T-helper 2 cell (primary cell): ENCODE measurements around the gene ARAP3.
A peak's percentile ranks its signal among the peaks of the same experiment; 100 is the strongest.
"Not testable (repeated sequence)": the region's sequence is repeated elsewhere in the genome, so short reads cannot be mapped to it uniquely, and the experiment has no call there.

Experiments
- DNase-seq, 5 experiments: peaks; one replicate each; pipeline versions ENCODE4 v3.0.0 to v3.0.0-alpha.2; 2012 to 2022
- total RNA-seq, 2 donors: gene quantifications; one replicate each; lab custom pipeline; 2026; lab: John Stamatoyannopoulos, UW

Gene ARAP3
- 3.6 to 5.6 reads per million in 2 donors for total RNA-seq

DNA sequence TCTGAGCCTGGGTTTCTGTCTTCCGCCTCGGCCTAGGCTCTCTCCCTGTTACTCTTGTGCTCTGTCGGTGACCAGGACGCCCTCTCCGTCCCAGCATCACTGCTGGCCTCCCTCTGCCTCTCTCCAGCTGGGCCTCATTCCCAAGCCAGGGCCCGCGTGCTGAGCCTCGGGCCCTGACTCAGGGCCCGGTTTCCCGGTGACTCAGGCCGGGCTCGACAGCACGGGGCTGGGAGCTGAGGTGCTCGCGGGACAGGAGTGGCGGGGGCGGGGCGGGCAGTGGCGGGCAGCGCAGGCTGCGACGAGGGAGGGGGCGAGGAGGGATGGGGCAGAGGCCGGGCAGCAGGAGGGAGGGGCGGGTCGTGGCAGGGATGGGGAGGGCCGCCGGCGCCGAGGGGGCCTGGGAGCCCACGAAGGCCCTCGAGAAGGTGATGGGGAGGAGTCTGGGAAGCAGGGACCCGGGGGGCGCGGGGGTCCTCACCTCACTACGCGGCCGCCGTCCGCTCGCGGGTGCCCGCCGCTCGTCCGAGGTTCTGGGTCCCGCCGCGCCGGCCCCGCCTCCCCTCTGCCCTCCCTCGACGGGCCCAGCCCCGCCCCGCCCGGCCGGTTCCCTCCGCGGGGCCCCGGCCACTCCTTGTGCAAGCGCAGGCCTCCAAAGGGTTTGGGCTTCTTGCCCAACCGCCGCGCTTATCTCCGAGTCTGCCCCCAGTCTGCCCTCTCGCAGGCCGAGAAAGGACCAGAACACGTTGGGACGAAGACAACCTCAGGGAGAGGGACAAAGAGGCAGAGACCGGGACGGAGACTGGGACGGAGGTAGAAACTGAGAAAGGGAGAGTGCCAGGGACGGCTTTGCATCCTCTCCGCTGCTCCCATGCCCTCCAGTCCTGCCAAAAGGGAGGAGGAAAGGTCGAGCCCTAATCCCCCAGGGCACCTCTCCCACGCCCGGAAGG lies at the start of gene ARAP3:
Gene ARAP3 (minus strand): TSS at position 536 of the 947 bp plus-strand sequence. CDS start 1,744 bp downstream, outside the sequence.
- DNase-seq: peak in 2 of 5 experiments; percentile 16 to 18

DNA sequence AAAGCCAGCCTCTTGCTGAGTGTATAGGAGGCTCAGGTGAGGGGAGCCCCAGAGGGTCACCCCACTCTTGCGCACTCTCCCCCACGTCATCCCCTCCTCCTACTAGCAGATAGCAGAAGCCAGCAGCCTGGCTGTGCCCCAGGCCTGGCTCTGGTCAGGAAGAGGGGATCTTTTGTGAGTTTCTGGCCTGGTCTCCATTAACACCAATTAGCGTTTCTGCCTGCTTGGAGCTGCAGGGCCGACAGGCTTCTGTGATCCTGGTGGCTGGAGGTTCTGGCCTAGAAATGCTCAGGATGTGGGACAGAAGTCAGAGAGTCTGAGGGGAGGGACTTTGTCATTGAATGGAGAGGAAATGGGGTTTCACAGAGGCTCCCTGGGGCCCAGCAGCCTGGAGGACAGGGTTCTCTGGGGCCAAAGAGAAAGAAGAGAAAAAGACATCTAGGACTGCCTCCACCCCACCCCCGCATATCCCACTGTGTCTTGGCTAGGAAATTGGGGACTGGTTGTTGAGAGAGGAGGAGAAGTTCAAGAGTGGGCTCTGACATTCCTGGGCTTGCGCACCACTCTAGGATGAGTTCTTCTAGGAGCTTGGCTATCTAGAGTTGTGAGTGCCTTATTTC lies 47.5 kb upstream of the ARAP3 start:
- no peak for DNase-seq

DNA sequence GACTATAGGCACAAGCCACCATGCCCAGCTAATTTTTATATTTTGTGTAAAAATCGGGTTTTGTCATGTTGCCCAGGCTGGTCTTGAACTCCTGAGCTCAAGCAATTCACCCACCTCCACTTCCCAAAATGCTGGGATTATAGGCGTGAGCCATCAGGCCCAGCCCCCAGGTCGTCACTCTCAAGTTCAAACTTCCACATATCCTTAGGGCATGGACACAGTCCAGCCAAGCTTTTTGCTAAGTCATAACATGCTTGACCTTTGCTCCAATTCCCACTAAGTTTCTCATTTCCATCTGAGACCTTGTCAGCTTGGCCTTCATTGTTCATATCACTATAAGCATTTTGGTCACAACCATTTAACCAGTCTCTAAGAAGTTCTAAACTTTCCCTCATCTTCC lies 43.9 kb upstream of the ARAP3 start:
- DNase-seq: no peak

DNA sequence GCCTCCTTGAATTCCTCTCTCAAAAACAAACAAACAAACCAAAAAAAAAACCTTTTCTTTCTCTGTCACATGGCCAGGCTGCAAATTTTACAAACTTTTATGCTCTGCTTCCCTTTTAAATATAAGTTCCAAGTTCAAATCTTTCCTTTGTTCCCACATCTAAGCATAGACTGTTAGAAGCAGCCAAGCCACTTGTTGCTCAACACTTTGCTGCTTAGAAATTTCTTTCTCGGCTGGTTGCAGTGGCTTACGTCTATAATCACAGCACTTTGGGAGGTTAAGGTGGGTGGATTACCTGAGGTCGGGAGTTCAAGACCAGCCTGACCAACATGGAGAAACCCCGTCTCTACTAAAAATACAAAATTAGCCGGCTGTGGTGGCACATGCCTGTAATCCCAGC lies 43.1 kb upstream of the ARAP3 start:
- not testable (repeated sequence) for DNase-seq

GRCh38 chr5:141722266-141722665 lies 40.2 kb upstream of the ARAP3 start:
- DNase-seq: no peak

DNA sequence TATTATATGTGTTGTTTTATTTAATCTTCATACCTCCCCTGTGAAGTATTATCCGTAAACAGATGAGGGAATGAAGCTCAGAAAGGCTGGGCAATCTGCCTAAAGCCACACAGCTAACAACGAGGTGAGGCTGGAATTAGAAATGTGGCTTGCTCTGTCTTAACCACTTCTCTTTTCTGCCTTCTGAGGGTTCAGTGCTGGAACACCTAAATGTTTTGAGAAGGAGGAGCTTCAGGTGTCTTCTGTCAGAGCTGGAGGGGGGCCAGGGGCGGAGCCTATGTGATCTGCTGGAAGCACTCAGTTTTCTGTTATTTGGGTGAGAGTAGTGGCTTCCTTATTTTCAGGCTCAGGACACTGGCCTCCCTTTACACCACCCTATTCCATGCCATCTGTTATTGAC lies 35.0 kb upstream of the ARAP3 start:
- DNase-seq: no peak

- no peak for DNase-seq
Measured at GRCh38 chr5:141716468-141716867, 34.4 kb upstream of the ARAP3 start.

DNA sequence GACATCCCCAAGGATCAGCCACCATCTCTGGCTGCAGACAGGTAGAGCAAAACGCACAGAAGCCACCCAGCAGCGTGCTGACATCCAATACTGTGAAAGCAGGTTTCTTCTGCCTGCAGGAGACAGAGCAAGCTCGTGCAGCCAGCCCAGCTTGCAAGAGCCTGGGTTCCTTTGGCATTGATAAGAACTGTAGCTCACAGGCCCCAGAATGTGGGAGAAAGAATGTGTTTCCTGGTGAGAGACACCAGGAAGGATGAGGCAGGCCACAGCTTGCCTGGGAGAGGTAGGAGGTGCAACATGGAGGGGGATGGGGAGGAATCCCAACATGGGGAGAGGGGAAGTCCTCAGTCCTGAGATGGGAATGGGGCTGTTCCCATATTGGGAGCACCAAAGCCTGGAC lies 34.0 kb upstream of the ARAP3 start:
- DNase-seq: no peak

GRCh38 chr5:141715346-141715905 lies 33.4 kb upstream of the ARAP3 start:
- DNase-seq: no peak

- no peak for DNase-seq
Measured at GRCh38 chr5:141714542-141715310, 32.7 kb upstream of the ARAP3 start.

DNA sequence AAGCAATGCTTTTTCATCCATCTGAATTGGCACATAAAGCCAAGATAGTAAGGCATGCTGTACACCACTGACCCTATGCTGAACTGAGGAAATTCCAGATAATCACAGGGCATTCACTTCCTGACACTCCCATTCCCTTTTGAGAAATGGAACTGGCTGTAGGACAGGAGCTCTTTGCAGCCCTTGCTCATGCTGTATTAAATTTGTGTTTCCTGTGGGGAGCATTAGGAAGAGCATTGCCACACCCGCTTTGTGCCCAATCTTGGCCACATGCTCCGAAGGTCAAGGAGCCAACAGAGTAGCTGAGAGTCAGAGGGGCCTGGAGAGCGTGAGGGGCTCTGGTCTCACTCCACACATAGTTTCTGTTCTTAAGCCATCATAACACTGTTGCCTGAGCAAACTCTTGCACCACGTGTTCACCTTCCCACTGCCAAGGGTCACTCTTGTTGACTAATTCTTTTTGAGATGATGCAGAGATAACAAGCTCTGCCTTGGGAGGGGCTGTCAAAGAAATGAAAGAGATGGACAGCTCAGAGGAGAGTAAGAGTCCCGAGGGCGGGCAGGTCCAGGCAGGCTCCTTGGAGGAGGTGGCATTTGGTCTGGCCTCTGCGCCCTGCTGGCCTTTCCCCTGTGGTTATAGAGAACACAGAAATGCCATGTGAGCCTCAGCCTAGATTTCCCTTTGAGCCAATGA lies 31.7 kb upstream of the ARAP3 start:
- DNase-seq: no peak

- no peak for DNase-seq
Measured at GRCh38 chr5:141711687-141712086, 29.7 kb upstream of the ARAP3 start.

DNA sequence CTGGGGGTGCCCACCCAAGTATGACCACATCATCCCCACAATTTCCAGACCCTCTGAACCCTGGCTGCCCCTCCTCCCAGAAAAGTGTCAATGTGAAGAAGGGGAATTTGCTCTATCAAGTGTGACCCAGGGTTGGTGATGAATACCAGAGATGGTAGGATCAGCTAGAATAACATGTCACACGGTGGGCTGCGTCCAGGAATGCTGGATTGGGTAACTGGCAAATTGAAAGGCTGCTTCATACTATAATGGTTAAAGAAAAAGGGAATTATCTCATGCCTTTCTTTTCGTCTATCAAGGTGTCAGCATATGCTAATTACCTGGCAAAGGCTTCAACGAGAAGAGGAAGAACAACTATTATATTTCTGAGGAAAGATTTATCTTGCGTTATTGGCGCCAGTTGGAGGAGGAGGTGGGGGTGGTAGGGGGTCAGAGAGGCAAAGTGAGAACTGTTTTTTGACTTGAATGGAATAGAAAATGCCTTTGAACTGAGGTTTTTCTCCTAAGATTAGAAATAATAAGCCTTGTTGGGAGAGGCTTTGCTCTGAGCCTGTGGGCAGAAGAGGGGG lies 27.8 kb upstream of the ARAP3 start:
- no peak for DNase-seq

DNA sequence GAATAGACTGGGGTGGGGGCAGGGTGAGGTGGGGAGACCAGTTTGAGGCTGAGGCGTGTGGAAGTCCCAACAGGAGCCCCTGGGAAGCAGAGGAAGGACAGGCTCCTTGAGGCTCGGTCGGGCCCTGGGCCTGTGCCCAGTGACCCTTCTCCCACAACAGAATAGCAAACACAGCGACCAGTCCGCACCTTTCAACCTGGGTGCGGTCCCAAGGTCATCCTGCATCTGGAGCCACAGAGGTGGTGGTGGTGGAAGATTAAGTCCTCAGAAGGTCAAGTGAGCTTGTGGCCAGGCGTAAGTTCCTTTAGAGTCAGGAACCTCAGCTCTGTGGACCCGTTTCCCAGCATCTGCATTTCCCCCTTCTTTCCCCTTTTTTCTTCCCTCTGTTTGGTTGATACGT lies 26.0 kb upstream of the ARAP3 start:
- no peak for DNase-seq

DNA sequence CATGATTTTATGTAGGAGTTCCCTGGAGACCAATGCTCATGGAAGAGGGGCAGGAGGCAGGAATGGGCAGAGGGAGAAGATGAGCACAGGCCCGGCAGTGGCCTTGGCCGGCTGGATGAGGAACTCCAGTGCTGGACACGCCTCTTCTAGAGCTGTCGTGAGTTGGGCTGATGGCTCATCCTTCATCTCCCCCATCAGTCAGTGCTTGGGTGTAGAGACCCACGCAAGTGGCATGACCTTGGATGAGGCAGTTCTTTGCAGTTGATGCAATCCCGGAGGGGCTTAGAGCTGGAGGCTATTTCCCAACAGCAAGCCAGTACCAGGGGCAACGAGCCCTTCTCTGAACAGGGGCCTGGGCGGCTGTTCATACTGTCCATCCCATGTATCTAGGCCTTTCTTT lies 25.5 kb upstream of the ARAP3 start:
- no peak for DNase-seq

GRCh38 chr5:141706121-141706520 lies 24.1 kb upstream of the ARAP3 start:
- DNase-seq: no peak

DNA sequence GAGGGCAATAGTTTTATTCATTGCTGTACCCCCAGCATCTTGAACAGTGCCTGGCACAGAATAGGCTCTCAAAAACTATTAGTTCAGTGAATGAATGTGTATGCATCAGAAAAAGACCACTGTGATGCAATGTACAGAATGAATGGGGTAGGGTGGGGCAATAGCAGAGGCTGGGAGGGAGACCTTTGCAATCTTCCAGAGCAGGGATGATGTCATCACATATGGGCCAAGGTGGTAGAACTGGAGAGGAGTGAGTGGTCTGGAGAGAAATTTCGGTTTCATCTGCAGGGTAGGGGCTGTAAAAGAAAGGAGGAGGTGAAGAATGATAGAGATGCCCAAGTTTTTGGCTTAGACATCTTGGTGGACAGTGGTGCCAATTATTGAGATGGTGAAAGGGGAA lies 23.4 kb upstream of the ARAP3 start:
- DNase-seq: no peak

- no peak for DNase-seq
Measured at GRCh38 chr5:141704782-141705297, 22.8 kb upstream of the ARAP3 start.

- DNase-seq: no peak
Measured at GRCh38 chr5:141703133-141703561, 21.1 kb upstream of the ARAP3 start.

DNA sequence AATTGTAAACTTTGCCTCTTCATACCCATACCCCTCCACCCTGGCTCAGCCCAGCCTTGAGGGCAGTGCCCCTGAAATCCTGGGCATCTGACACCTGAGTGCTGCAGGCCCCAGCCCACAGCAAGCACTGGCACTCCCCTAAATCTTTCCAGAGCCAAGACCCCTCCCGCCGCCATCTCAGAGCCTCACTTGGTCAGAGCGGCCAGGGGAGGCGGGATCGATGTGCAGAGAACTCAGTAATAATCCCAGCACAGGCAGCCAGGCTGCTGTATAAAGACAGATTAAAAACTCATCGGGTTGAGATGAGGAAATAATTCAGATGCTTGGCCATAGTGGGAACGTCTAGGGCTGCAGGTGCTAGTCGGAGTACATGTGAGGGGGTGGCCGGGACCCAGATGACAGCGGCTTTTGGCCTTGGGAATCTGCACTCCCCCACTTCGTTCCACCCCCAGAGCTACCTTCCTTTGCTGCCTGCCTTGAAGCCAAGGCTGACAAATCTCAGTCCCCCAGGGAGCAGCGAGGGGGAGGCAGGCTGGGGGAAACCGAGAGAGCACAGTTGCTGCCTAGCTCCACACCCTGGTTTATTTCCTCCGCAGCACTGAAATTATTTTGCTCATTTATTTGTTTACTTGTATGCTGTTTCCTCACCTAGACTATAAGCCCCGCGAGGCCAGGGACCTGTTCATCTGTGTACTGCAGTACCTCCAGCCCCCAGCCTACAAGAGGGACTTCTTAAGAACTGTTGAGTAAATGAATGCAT lies 19.5 kb upstream of the ARAP3 start:
- peak in 1 of 5 experiments; percentile 54 for DNase-seq

GRCh38 chr5:141697586-141697985 lies 15.6 kb upstream of the ARAP3 start:
- no peak for DNase-seq
